ENCODE results near the gene HIVEP2.

HIVEP2 gene

DNA sequence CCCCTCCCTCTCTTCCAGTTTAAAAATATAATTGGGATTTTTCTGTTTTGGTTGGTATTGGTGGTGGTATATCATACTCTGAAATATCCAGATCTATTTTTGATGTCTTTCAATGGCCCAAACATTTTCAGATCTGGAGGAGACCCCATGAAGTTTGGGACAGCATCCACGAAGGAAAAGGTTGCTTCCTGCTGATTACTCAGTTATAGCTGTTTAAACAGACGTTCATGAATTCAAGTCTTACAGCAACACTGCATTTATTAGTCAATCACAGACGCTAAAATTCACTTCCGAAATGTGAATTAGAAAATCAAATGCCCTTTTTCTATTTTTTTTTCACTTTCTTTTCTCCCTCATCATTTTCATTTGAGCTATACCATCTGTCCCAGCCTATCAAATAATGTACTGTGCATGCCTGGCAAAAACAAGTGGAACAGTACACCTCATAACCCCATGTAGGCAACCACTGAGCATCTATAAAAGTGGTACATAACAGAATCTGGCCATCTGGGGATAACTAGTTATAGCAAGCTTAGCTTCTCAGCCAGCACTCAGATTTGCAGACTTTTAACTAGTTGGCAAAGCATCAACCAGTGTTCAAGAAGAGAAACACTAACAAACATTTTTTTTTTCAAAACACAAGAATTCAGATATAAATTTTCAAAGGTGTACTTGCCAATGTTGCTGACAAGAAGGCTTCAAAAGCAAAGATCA lies 124.5 kb downstream of the HIVEP2 start:
- DNase-seq (ENCODE audit: low read depth in 2 of 2): no peak

DNA sequence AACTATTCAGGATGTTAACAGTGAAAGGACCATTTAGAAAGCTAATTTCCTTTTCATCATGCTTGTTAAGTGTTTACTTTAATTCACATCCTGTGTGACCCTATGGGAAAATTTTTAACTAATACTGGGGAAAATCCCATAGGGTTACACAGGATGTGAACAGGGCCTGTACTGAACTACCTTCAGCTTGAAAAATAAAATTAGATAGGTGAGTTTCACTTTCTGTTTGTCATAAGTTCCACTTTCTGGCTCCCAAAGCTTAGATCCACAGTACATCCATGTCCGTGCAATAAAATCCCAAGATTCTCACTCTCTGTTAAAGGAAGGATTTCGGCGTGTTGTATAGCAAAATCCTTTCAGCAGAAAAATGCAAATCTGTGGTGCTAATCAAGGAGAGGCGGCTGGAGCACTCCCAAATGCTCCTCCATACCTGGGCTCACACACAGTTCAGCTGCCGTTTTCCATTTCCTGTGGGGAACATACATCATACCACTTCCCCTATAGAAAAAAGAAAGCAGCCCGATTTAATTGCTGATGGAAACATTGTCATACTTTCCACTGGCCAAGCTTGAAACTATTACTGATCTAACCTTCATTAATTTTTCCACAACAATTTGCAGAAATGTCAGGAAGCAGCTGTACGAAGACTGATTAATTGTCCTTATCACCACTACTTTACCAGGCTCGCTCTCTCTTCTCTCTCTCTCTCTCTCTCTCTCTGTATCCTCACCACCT lies 125.2 kb downstream of the HIVEP2 start:
- DNase-seq (ENCODE audit: low read depth in 2 of 2): no peak

DNA sequence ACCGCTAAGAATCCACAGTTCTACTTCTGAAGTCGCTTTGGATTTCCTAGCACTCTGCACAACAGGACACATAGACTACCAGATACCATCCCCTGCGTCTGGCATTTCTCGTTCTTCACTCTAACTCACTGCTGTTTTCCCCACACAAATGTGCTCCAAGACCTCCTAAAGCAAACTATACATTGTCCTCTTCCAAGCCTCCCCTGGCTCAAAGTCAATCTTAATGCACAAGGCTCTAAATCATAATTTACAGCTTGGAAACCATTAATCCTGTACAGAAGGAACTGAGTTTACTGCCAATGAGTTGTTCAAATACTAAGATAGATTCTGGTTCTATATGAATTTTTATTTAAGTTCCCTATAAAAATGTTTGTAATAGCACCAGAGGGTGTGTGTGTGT lies 128.5 kb downstream of the HIVEP2 start:
- no peak for DNase-seq (ENCODE audit: low read depth in 2 of 2)

DNA sequence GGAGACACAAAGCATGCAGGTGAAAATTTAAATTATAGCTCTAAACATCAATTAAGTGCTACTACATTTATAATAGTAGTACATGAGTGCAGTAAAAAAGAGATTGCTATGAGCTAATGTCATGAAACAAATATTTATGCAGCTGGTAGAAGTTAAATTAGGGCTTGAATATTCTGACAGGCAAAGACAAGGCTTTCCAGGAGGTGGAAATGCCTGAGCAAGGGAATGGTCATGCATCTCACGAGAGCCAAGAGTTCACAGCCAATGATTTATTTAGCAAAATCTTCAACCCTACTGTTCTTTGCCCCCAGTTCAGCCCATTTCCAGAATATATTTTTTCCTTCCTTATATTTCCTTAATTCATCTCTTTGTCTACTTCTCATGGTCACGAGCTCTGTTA lies 128.9 kb downstream of the HIVEP2 start:
- DNase-seq (ENCODE audit: low read depth in 2 of 2): no peak

DNA sequence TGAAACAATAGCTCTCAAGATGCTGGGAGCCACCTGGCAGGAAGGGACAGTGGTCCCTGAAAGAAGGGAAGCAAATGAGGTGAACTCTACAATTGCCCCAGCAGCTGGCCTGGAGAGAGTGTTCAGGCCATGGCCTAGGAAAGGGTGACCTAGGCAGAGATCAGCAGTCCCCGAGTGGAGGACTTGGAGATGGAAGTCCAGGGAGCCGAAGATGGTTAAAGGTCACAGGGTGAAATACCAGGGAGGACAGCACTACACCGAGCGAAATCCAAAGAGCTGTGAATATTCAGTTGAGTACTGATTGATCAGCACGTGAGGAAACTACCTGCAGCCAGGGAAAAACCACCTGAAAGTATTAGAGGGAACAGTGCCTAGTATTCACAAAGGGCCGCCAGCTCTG lies 133.1 kb downstream of the HIVEP2 start:
- no peak for DNase-seq (ENCODE audit: low read depth in 2 of 2)

DNA sequence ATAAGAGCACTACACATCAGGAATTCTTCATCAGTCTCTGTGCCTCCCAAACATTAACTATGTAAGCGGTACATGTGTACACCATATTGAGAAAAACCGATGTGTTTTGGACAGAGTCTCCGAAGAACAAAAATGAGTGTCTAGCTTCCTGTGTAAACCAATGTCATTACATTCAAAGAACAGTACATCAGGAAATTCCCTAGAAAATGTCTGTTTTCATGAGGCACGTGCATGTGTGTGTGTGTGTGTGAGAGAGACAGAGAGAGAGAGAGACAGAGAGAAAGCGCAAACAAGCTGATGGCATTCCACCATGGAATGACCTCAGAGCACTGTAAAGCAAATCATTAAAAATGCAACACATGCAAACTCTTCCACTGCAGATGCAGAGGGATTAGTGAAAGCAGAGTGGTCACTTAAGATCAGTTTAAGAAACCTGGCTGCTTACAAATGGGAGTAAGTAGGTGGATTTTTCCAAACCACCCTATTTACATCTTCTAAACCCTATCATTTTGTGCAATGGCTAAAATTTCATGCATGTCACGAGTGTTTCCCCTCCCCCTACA lies 133.9 kb downstream of the HIVEP2 start:
- no peak for DNase-seq (ENCODE audit: low read depth in 2 of 2)

DNA sequence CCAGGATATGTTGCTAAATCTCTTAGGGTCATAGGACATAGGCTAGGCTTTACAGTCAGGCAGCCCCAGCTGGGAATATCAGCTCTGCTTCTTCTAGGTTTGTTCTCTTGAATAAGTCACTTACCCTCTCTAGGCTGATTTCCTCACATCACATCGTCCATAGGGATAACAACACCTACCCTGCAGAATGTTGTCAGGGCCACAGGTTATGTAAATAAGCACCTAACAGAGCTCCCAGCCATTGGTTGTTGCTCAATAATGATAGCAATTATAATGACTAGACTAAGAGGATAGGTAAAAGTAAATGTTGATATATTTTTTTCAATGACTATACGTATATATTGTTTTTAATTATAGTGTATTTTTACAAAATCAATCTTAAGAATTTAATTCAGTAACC lies 135.0 kb downstream of the HIVEP2 start:
- no peak for DNase-seq (ENCODE audit: low read depth in 2 of 2)

DNA sequence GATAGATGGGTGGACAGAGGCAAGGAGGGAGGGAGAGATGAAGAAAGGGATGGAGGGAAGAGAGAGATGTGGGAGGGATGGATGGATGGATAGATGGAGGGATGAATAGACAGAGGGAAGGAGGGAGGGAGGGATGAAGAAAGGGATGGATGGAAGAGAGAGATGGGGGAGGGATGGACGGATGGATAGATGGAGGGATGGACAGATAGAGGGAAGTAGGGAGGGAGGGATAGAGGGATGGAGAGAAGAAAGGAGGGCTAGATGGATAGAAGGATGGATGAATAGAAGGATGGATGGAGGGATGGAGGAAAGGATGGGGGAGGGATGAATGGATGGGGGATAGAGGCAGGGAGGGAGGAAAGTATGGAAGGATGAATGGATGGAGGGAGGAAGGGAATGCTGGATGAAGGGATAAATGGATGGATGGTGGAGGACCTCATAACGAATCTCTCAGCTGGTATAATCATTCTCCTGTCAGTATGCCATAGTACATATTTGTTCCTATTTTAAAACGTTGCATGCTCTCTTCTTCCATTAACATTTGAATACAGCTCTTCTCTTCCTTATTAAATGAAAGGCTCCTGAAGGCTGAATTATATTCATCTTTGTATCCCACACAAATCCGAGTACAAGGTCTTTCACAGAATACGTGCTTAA lies 136.4 kb downstream of the HIVEP2 start:
- DNase-seq (ENCODE audit: low read depth in 2 of 2): no peak

DNA sequence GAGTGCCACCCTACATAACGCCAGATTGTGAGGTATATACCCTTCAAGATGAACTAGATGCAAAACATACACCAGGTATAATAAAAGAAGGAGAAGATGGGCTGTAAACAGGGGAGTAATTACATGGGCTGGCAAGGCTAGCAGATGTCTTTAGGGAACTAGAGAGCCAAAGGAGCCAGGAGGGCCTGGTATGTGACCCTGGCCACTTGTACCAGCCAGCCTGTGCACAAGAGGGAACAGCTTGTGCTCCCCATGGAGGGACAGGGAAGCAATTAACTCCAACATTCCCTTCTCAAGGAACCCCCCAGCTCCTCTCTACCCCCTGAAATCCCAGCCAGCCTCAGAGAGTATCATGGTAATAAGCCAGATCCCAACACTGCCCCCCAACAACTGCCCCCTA lies 139.9 kb downstream of the HIVEP2 start:
- DNase-seq (ENCODE audit: low read depth in 2 of 2): no peak

DNA sequence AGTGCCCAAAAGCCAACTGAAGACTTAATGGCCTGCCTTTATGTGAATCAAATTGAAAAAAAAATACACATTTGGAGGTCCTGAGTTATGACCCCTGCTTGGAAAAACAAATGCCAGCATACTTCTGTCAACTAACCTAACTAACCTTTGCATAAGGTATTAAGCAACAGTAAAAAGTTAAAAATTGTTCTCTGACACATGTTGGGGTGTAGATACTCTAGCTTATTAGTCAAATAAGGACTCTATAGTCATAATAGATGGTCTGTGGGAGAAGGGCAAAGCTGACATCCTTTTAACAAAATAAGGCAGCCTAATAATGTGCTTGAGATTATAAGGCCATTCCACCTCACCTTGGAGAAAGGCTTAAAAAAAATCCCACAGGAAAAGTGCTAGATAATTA lies 140.5 kb downstream of the HIVEP2 start:
- no peak for DNase-seq (ENCODE audit: low read depth in 2 of 2)

DNA sequence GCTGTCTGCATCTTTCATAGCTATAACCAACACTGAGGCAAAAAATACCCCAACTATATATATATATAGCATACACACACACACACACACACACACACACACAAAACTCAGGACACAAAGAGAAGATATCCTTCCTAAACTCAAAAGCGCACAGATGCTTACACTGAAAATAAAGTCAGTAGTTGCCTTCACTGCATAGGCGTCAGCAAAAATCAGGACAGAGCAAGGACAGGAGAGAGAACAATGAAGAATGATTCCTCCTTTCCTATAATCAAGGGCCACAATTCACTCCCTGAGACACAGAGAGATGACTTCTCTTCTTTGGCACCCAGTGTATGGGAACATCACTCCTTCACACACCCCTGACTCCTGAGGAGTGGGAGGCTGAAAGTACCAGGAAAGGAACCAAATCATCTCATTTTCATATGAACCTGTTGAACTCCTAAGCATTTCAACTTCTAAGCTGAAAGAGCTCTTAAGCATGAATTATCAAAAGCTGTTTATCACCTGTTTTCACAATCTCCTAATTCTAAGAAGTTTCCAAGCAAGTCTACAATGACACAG lies 141.4 kb downstream of the HIVEP2 start:
- no peak for DNase-seq (ENCODE audit: low read depth in 2 of 2)

DNA sequence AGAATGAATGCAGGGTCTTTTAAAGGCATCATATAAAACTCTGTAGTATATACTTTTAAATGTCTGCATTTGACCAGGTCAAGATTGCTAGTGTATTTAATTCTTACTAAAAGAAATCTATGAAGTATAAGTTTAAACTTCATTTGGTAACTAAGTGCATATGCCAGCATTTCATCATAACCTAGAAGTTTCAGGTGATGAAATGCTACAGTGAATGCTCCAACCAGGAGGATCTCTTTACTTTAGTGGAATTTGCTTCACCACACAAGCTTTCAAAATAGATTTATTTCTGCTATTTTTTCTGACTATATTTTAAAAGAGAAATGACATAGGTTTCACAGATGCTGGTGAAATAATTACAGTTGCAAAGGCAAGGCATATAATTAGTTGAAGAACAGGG lies 141.9 kb downstream of the HIVEP2 start:
- no peak for DNase-seq (ENCODE audit: low read depth in 2 of 2)

DNA sequence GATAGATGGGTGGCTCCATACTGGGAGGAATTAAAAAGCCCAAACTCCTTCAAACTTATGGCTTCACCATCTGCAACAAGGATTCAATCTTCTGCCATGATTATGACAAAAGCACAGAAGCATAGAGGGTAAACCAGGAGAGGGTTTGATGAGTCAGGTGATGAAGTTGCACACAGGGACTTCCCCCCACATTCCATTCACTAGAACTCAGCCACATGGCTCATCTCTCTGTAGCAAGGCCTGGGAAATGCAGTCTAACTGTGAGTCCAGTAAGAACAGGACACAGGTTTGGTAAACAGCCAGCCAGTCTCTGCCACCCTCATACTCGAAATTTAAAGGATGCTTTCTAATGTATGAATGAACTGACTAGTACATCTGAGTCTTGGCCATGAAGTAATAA lies 142.9 kb downstream of the HIVEP2 start:
- DNase-seq (ENCODE audit: low read depth in 2 of 2): peak; percentile 45 to 47

DNA sequence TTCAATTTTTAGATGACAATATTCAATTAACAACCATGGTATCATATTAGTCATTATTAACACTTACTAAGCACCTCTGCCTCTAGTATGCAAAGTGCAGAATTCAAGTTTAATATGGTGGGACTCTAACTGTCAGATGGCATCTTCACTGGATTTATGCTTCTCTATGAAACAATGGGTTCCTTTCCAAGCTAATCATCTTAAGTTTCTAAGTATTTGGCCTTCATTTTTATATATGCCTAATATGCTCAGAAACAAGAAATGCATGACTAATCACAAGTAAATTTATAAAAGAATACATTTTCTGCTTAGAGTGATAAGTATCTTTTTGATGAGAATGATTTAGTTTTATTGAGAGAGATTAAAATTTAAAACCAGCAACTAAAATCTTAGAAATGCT lies 144.7 kb downstream of the HIVEP2 start:
- DNase-seq (ENCODE audit: low read depth in 2 of 2): no peak

DNA sequence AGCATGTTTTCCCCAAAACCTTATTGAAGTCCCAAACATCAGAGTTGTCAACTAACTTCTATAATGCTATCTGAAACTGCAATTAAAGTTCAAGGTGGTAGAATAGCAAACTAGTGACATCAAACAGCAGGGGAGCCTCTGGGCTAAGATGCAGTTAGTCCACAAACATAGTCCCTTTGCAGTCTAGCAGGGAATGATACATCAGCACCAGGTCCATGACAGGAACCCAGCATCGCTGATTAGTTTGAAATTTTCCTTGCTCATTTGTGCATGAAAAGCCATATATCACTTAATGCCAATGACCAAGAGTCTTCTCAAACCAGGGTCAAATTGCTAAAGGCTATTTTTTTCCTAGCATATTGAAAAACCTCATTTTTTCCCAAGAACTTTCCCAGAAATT lies 145.3 kb downstream of the HIVEP2 start:
- no peak for DNase-seq (ENCODE audit: low read depth in 2 of 2)

DNA sequence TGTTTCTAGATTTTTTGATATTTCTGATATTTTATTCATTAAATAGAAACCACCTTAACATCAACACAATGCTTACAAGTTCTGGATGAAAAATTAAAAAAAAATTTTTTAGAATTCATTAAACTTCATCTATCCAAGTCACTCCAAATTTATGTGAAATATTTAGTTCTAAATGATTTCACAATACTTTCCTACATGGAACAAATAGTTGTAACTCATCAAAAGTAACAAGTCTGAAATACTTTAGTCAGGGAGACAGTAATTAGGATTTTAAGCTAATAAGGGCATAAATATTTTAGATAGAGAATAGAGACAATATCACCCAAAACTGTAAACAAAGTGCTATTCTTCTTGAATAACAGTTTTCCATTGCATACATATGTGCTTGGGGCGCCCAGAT lies 147.8 kb downstream of the HIVEP2 start:
- no peak for DNase-seq (ENCODE audit: low read depth in 2 of 2)

DNA sequence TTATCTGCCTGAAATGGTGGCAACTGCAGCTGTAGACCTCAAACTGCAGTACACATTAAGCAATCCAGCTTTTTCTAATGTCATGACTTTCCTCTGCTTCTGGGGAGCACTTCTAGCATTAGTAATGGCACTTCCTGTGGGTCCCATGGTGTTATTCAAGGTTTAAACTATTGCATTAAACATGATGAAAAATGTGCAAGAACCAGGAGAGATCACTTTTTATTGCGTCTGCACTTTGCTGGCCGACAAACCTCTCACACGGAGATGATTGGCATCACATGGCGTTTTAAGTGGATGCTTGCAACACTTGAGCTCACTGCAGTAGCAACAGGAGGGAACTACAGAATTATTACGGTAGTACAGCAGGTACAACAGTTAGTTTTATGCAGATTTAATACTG lies 148.4 kb downstream of the HIVEP2 start:
- no peak for DNase-seq (ENCODE audit: low read depth in 2 of 2)

DNA sequence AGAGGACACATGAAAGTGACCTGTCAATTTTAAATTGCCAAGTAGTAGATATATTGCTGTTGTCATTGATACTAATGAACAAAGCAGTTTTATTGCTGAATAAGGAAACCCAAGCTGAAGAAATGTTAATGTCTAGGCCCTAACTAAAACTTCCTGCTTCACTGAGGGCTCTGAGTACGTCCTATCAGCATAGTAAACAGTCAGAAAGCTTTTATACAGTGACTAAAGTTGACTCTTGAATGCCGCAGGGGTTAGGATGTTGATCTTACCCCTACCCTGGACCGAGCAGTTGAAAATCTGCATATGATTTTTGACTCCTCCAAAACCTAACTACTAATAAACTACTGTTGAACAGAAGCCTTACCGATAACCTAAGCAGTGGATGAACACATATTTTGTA lies 149.0 kb downstream of the HIVEP2 start:
- no peak for DNase-seq (ENCODE audit: low read depth in 2 of 2)

DNA sequence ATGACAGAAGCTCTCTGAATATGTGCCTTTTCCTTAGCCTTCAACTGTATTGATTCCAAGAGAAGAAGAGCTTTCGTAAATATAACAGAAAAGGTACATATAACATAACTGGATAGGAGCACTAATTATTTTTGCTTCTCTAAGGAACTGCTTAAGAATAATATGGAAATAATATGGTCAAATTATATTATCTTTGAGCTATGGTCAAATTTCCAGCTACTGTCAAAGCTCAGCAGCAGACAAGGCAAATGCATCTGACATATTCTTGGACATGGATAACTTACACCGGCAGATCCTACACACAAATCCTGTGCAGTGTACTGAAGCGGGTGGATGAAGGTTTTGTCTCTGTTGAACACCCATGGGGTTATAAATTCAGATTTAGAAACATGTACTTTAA lies 150.6 kb downstream of the HIVEP2 start:
- no peak for DNase-seq (ENCODE audit: low read depth in 2 of 2)

DNA sequence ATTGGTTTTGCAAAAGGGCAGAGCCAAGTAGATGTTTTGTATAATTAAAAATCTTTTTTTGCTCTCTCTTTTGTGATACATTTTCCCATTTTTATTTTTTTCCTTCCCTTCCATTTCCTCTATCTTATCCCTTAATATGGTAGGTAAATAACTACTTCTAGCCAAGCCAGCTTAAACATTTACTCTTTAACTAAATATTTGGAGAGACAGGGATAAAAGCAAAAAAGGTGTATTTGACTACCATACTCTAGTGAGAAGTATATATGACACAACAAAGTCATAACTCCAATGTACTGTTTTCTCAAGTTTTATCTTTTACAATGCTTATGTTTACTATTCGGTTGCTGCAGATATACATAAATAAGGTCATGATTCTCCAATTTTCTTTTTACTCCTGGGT lies 154.7 kb downstream of the HIVEP2 start:
- DNase-seq (ENCODE audit: low read depth in 2 of 2): no peak

DNA sequence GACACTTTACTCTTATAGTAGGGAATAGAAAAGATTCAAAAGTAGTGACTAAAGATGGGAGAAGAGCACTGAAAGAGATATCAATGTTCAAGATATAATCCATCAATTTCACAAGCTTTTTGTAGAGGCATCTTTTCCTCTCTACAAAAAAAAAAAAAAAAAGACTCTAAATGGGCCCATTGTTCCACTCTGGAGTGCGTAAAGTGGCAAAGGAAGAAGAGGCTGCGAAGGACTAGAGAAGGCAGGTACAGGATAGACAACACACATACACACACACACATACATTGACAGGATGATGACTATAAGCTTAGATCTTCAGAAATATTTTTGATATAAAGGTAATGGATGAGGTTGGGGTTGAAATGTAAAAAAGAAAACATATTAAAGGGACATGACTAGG lies 157.6 kb downstream of the HIVEP2 start:
- DNase-seq (ENCODE audit: low read depth in 2 of 2): no peak

DNA sequence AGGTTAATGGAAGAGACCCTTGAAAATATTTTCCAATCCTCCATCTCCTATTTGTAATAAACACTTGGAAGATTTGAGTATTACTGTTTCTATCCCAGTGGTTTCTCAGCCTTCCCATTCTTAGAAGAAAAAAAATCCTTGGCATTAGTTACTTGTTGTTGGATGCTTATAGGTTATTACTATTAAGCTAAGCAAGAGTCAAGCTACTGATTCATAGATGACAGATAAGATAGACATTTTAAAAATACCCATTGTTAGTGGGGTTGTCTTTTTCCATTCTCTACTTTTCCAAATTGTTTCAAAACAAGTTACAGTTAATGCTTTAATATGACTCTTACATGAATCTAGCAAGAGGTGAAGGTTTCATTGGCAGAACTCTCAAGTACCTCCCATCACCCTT lies 158.5 kb downstream of the HIVEP2 start:
- no peak for DNase-seq (ENCODE audit: low read depth in 2 of 2)

DNA sequence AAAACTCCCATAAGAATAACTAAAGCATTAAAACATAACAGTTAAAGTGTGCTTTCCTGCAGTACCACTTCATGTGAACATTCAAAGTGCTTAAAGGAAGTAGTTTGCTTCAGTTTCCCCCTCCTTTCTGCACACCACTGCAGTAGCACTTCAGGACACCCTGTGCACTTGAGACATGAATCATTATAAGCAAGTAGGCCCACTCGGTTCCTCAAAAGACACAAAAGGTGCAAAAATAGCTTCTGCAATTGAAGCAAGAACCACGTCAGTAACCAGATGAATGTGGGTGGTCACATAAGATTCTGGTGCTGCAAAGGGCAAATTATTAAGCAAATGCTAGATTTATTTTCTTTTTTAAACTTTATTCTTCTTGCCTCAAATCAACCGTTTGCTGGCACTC lies 160.6 kb downstream of the HIVEP2 start:
- DNase-seq (ENCODE audit: low read depth in 2 of 2): no peak

Data from stimulated activated CD8-positive, alpha-beta memory T cell treated with anti-CD3 and anti-CD28 coated beads, Interleukin-15, amount 100 ng/mL, for 48 hours (primary cell).